NCI-H524 treated with DMSO at 0.1 percent for 48 hours (cell line): ENCODE data around the gene REXO5.
"Not testable (repeated sequence)": the region's sequence is repeated elsewhere in the genome, so short reads cannot be mapped to it uniquely, and the experiment has no call there.

ENCODE experiments used
- DNase-seq: peaks from one replicate; lab custom pipeline; 2025; lab: John Stamatoyannopoulos, UW

The REXO5 gene

GRCh38 chr16:20803192-20803560 lies 3.2 kb upstream of the REXO5 start:
- no peak for DNase-seq

- no peak for DNase-seq
Observed at GRCh38 chr16:20803561-20804214, 2.6 kb upstream of the REXO5 start.

- not testable (repeated sequence) for DNase-seq
Observed at GRCh38 chr16:20805684-20806167, 601 bp upstream of the REXO5 start.

GRCh38 chr16:20807862-20808261 lies 1.5 kb downstream of the REXO5 start:
- DNase-seq = no peak

GRCh38 chr16:20811889-20812439 lies 5.6 kb downstream of the REXO5 start:
- no peak for DNase-seq

GRCh38 chr16:20812510-20812909 lies 6.2 kb downstream of the REXO5 start:
- no peak for DNase-seq

GRCh38 chr16:20814784-20815183 lies 8.5 kb downstream of the REXO5 start:
- DNase-seq = no peak

GRCh38 chr16:20818929-20819585 lies 12.7 kb downstream of the REXO5 start:
- DNase-seq = no peak

- no peak for DNase-seq
Observed at GRCh38 chr16:20821682-20822081, 15.4 kb downstream of the REXO5 start.

GRCh38 chr16:20822521-20823325 lies 16.4 kb downstream of the REXO5 start:
- no peak for DNase-seq

- DNase-seq = no peak
Observed at GRCh38 chr16:20826039-20826566, 19.8 kb downstream of the REXO5 start.

GRCh38 chr16:20829536-20829935 lies 23.2 kb downstream of the REXO5 start:
- no peak for DNase-seq

- DNase-seq = no peak
Observed at GRCh38 chr16:20830372-20830771, 24.0 kb downstream of the REXO5 start.

- no peak for DNase-seq
Observed at GRCh38 chr16:20833086-20833485, 26.8 kb downstream of the REXO5 start.

- DNase-seq = no peak
Observed at GRCh38 chr16:20838240-20838639, 31.9 kb downstream of the REXO5 start.

- no peak for DNase-seq
Observed at GRCh38 chr16:20839504-20839903, 33.2 kb downstream of the REXO5 start.

GRCh38 chr16:20844054-20844453 lies 37.7 kb downstream of the REXO5 start:
- no peak for DNase-seq

GRCh38 chr16:20844588-20844987 lies 38.3 kb downstream of the REXO5 start:
- DNase-seq = no peak

- no peak for DNase-seq
Observed at GRCh38 chr16:20846030-20846429, 39.7 kb downstream of the REXO5 start.

- no peak for DNase-seq
Observed at GRCh38 chr16:20846551-20846950, 40.2 kb downstream of the REXO5 start.

GRCh38 chr16:20847550-20847949 lies 41.2 kb downstream of the REXO5 start:
- no peak for DNase-seq
